Stimulated activated CD8-positive, alpha-beta memory T cell treated with anti-CD3 and anti-CD28 coated beads, Interleukin-15, amount 100 ng/mL, for 24 hours (primary cell): ENCODE data around the gene TGFBRAP1.
A peak's percentile ranks its signal among the peaks of the same experiment; 100 is the strongest.
"Not testable (repeated sequence)": the region's sequence is repeated elsewhere in the genome, so short reads cannot be mapped to it uniquely, and the experiment has no call there.

ENCODE experiments used
- DNase-seq: peaks from one replicate; pipeline ENCODE4 v3.0.0-alpha.2; 2020; ENCODE audit warnings: low read depth

TGFBRAP1 gene

DNA sequence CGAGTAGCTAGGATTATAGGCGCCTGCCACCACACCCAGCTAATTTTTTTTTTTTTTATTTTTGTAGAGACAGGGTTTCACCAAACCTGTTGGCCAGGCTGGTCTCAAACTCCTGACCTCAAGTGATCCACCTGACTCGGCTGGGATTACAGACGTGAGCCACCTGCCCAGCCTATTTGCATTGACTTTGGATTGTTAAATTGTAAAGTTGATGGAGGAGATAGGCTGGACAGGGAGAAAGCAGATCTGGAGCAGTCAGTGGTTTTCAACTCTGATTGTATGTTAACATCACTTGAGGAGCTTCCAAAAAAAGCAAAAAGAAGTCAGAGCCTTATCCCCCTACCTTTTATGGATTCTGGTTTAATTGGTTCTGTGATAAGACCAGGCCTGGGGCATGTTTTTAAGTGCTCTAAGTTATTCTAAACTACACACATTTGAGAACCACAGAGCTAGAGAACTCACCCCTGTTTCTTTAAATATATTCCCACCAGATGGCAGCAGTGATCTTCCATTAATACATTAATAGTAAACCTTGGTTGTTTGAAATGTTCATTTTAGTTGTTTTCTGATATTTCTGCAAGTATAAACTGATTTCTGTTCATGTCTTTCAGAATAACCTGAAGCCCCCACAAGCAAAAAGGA lies 15.3 kb upstream of the TGFBRAP1 start:
- no peak for DNase-seq

DNA sequence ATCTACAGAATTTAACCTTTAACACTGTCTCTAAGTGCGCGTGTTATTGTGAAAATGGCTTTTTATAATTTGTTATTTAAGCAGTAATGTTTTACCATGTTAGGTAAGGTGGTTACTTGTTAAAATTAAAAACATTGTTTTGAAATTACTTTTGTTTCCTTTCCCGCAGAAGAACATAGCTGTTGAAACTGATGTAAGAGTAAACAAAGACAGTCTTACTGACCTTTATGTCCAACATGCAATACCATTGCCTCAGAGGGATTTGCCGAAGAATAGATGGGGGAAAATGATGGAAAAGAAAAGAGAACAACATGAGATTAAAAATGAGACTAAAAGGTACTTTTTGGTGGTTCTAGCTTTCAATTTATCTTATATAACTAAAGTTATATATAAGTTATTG lies 9.9 kb upstream of the TGFBRAP1 start:
- DNase-seq: no peak

DNA sequence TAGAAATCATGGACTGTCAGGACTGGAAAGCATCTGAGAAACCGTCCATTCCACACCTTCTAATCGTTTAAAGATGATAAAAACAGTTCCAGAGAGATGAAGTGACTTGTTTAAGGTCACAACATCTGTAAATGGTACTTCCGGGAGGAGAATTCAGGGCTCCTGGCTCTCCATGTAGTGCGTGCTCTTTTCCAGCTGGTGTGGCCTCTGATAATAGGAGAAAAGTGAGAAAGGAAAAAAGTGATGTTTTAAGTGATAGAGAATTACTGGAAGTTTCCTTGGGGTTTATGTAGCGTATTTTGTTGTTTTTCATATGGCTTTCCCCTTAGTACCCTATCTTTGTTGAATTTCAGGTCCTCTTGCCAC lies 8.5 kb upstream of the TGFBRAP1 start:
- DNase-seq: no peak

DNA sequence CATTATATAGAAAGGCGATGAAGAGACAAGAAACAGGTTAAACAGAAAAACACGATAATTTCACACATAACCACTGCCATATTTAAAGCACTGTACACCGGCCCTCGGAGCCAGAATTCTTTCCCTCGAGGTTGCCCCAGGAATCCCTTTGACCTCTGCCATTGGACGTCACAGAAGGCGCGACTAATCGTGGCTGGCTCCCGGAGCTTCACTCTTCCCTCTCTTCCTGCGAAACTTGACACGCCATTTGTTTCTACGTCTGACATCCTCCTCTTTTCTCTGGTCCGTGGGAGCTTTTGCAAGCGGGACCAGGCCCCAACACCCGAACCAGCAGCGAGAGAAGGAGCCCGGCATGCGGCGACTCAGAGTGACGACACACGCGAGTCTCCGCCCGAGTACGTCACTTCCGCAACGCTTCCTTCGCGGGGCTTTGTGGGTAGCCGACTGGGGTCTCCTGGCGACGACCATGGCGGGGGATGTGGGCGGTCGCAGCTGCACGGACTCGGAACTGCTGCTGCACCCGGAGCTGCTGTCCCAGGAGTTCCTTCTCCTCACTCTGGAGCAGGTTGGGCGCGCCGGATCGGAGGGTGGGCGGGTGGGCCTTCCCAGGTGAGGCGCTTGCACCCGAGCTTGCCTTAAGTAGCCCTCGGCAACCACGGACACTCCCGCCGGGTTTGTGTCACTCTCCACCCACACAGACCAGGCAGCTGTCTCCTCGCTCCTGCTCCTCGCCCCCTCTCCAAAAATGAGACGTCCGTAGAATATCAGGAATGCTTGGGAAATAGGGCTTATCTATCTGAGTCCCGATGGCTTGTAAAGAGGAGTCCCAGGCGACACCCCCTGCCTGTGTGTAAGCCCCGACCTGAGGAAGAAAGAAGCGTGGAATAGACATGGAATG lies 7.8 kb upstream of the TGFBRAP1 start, which contains the start of gene C2orf49:
C2orf49 (plus strand) TSS at position 419 of the 898 bp plus-strand sequence; CDS start at position 467, 48 bp downstream.
- DNase-seq: peak; percentile 77

DNA sequence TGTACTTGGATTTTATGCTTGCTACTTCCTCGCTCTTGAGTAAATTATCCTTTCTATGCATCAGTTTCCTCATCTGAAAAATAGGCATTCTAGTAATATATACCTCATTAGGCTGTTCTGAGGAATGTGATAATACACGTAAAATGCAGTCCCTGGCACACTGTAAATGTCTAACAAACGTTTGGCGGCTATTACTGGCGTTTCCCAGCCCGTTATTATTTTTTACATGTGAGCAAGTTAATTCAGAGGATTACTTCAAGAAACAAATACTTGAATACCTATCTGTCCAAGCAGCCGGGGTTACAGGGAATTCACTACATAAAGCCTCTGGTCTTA lies 7.2 kb upstream of the TGFBRAP1 start:
- no peak for DNase-seq

DNA sequence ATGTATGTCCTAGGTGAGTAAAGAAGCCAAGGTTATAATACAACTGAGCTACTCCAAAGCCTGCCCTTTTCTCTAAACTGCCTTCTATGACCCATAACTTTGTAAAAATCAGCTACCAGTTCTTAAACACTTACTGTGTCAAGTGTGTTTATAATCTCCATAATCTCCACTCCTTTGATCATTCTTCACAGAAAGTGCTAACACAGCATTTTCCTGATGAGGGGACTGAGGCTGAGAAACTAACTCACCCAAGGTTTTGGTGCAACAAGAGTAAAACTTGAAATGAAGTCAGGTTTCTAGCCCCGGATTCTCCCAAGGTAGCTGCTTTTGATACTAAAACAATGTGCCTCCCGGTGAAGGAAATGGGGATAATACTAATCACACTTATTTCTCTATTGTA lies 5.9 kb upstream of the TGFBRAP1 start:
- no peak for DNase-seq

DNA sequence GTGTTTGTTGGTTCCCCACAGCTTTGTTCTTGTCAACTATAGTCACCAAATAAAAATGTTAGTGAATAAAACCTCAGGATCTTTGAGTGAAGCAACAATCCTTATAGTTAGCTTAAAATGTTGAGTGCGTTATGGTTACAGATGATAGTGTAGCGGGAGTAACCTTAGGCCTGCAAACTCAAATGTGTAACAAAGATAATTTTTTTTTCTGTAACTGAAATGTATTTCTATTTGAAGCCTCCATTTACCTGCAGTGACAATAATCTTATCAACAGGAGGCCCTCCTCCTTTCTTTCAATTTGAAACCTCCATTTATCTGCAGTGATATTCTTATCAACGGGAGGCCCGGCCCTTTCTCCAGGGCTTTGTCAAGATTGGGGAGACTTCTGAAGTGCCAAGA lies 4.7 kb upstream of the TGFBRAP1 start:
- no peak for DNase-seq

DNA sequence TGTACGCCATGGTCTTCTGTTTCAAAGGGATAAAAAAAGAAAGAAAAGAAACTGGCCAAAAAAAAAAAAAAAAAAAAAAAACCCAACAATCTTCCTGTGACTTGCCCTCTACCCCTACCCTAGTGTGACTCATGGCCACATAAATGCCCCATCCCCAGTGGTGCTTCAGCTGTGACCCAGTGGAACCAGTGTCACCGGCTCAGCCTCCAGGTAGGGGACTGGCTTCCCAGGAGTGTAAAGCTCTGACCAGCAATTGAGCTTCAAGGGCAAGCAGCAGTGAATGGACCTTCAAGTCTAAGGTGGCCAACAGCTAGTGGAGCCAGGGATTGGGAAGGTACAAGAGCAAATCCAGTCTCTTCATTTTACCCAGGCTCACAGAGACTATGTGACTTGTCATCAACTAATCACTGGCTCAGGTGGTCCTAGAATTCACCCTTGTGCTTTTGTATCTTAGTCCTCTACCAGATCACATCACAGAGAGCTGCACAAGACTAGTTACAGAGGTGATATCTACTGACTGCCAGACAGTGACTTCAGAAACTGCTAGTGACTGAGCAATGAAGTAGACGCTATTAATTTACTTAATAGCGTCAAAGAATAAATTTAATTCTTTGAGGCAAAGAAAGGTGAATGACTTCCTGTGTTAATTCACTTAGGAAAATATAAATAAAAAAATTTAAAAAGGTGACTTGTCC lies 1.3 kb upstream of the TGFBRAP1 start:
- no peak for DNase-seq

DNA sequence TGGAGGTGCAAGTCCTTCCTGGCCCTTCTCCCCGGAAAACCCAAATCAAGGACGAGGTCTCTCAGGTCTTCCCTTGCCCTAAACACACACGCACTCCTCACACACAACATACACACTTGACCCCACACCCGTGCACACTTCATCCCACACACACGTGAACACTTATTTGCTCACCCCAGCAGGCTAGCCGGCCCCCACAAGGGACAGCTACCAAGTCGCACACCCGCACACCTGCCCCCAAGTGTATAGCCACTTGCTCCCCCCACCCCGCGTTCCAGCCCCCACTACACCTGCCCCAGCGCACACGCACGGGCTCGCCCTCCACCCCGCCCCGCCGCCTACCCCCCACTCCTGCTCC lies 359 bp downstream of the TGFBRAP1 start:
- DNase-seq: no peak

DNA sequence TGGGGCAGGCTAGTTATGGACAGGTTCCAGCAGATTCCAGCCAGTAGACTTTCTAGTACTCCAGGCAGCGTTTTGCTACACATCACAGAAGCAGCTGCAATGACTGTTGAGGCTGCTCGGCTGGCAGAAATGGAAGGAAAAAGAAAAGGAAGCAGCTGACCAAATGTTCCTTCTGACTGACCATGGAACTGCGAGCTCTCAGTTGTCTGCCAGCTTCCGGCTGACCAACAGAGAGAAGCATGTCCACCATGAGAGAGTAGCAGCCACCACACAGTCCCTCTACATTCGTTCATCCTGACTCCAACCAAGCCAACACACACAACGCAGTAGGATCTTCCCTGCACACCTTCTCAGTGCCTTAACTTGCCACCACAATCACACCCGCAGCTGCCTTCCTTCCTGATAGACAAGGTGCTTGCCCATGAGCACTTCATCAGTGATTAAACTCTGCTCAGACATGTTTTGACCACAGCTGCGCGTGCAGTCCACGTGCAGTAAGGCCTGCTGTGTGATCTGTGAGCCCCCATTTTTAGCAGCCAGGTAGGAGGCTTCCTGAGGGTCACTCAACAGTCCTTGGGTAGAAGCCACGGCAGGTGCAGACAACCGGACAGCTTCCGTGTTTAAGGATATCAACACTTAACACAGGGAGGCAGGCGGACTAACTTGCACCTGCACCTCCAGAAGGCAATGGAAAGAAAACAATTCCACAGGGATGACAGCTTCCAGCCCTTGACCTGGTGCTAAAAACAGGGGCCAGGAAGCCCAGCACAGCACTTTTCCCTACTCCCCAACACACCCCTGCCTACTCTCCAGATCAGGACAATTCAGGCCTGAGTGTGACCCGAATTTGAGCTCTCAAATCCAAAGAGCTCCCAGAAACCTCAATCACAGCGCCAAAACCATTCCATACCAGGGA lies 996 bp downstream of the TGFBRAP1 start:
- no peak for DNase-seq

DNA sequence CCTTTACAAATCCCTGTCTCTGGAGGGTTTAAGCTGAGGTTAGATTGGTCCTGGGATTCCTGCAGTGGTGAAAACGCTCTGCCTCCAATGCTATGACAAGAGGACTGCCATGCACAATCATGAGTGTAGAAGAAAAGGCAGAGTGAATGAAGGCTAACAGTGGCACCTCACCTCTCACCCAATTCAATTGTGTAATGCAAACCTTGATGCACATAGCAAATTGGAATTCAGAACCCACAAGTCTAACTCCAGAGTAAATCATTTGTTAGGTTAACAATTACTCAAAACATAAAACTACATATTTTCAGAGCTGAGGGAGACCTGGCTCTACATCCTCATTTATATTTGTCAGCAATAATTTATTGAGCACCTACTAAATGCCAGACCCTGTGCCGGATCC lies 1.8 kb downstream of the TGFBRAP1 start:
- no peak for DNase-seq

DNA sequence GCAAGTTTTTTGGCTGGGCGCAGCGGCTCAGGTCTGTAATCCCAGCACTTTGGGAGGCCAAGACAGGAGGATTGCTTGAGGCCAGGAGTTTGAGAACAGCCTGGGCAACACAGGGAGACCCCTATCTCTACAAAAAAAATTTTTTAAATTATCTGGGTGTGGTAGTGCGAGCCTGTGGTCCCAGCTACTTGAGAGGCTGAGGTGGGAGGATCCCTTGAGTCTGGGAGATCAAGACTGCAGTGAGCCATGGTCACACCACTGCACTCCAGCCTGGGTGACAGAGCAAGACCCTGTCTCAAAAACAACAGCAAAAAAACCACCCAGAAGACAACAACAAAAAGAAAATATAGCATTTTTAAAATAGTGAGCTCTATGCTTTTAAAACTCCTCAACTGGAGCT lies 2.3 kb downstream of the TGFBRAP1 start:
- not testable (repeated sequence) for DNase-seq

DNA sequence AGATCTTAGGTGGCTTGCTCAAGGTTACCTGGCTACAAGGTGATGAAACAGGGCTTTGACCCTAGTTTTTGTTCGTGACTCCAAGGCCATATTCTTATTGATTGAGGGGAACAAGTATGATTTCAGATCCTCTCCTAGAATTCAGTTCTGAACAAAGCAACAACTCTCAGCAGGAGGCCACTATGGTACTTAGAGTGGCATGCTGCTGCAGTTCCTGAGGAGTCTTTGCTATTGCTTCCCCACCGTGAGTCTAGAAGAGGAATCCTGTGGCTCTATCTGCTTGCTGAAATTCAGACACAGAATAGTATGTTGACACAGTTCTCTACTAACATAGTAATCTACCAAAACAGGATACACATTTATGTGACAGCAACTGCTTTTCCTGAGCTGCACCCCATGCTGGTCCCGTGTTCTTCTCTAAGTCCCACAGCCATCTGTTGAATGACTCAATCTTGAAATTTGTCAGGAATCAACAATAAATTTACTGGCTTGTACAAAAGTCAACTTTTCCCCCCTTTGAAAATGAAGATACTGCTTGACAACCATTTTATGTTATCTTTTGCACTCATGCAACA lies 4.1 kb downstream of the TGFBRAP1 start:
- no peak for DNase-seq

DNA sequence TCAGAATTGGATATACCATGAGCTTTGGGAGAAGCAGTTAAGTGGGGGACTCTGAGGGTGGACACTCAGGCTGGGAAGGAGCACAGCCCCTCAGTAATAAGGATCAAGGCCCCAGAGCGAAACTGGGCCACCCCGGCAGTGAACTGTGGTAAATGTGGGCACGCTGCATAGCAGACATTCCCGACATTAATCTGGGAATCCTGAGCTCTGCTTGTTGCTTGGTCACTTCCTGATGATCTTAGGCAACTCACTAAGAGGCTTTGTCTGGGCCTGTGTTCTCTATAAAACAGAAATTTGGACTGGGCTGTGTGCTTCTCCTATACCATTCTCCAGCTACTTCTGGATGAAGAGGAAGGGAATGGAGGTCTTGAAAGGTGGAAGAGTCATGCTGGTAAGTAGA lies 4.8 kb downstream of the TGFBRAP1 start:
- no peak for DNase-seq

DNA sequence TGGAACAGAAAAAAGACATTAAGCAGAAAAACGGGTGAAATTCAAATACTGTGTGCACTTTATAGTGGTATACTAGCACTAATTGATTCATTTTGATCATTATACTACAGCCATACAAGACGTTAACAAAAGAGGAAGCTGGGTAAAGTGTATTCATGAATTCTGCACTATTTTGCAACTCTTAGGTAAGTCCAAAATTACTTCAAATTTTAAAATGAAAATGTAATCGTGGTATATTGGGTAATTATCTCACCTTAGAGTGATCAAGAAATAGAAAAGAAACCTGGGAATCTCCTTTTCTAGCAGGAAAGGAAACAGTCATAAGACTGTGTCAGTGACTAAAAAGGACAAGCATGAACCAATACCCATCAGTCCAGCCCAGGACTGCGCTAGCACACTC lies 5.4 kb downstream of the TGFBRAP1 start:
- no peak for DNase-seq

DNA sequence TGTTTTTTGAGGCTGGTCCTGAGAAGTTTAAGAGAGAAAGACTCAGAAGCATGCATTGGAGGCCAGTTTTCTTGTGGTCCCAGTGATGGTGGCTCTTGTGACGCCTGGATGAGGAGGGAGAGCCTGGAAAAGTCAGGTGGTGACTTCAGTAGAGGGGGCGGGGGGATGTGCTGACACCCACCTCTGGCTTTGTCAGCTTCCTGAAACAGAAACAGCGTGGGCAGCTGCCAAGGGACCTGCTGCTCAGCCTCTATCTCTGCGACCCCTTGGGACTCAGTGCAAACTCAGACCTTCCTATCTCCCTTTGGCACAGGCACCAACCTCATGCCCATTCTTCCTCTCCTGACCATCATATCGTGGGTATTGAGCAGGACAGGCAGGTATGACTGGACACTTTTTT lies 6.4 kb downstream of the TGFBRAP1 start:
- DNase-seq: no peak

DNA sequence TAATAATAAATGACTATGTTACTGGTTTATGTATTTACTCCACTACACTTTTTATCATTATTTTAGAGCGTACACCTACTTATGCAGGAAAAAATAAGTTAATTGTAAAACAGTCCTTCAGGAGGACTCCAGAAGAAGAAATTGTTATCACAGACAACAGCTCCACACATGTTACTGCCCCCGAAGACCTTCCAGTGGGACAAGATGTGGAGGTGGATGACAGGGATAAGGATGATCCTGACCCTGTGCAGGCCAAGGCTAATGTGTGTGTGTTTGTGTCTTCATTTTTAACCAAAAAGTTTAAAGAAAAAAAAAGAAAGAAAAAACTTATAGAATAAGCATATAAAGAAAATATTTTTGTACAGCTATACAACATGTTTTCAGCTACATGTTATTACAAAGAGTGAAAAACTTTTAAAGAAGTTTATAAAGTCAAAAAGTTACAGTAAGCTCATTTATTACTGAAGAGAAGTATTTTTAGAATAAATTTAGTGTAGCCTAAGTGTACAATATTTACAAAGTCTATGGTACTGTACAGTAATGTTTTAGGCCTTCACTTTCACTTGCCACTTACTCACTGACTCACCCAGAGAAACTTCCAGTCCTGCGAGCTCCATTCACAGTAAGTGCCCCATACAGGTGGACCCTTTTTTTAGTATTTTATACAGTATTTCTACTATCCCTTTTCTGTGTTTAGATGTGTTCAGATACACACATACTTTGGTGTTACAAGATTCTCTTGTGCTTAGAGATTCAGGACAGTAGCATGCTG lies 7.5 kb downstream of the TGFBRAP1 start:
- DNase-seq: no peak

DNA sequence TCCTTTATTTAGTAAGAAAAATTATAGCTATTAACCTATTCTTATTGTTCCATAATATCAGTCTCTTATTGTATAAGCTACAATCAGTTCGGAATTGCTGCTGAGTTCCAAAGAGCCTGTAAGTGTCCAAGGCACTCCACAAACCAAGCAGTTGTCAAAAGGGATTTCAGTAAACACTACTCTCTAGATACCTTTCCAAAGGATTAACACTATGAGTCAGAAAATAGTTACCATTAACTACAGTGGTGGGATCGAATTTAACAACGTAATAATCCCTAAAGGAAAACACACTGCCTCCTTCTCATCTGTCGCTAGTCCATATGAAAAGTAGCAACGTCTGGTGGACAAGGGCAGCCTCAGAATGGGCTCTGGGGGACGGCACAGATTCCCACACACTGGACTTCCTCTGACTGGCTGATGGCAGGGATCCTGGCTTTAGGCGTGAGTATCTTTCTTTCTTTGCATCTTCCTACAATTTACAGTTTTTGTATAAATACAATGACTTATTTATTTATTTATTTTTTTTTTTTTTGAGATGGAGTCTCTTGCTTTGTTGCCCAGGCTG lies 8.8 kb downstream of the TGFBRAP1 start:
- no peak for DNase-seq

DNA sequence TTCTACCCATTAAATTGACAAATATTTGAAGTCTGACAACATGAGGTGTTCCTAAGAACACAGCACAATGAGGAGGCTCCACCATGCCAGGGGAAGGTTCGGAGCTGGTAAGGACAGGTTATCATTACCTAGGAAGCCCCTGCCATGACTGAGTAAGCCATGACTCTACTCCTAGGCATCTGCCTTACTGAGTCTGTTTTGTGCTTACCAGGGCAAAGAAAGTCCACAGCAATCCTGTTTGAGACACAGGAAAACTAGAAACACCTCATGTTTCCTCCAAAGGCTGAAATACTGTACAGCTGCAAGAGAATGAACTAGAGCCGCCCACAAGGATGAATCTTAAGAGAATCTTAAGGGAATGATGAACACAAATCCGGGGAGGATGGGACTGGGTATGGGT lies 11.6 kb downstream of the TGFBRAP1 start:
- no peak for DNase-seq

DNA sequence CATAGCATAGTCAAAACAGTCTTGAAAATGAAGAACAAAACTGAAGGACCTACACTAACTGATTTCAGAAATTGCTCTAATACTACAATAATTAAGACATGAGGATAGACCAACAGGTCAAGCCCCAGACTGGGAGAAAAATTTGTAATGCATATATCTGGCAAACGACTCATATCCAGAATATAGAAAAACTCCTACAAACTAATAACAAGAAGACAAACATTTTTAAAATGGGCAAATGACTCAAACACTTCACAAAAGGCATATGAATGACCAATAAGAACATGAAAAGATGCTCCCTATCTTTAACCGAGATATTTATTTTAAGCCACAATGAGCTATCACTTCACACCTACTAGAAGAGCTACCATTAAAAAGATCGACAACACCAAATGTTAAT lies 14.2 kb downstream of the TGFBRAP1 start:
- no peak for DNase-seq

DNA sequence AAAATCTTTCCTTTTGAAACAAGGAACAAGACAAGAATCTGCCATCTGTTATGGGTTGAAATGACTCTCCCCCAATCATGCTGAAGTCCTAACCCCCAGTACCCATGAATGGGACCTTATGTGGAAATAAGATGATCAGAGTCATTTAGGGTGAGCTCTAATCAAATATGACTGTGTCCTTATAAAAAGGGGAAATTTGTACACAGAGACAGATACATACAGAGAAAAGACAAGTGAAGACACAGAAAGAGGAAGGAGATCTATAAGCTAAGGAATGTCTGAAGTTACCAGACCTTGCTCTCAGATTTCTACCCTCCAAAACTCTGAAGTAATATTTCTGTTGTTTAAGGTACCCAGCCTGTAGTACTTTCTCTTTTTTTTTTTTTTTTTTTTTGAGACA lies 15.7 kb downstream of the TGFBRAP1 start:
- no peak for DNase-seq
